HepG2 (cell line): ENCODE measurements around the gene KLKB1. TPM values are rescaled to one million over a fixed set of nuclear protein-coding genes. Genes with fewer than 3 reads are reported as not detected.

ENCODE experiments used
- BCL3 ChIP-seq: sonication (generic); formaldehyde crosslinking; IDR thresholded peaks from 2 replicates; pipeline ENCODE4 v1.5.1; 2020; ENCODE audit warnings: mild to moderate bottlenecking, missing genetic modification reagents, moderate library complexity
- KMT2B ChIP-seq: IDR thresholded peaks from 2 replicates; pipeline ENCODE4 v1.6.1; 2016; ENCODE audit warnings: missing genetic modification reagents, missing compliant biosample characterization
- MYC ChIP-seq: sonication (generic); formaldehyde crosslinking; IDR thresholded peaks from 2 replicates; pipeline ENCODE4 v1.9.0; 2021; ENCODE audit warnings: missing genetic modification reagents, borderline replicate concordance
- NONO ChIP-seq, 2 experiments: fragments of 450-650 bp in 1 of 2; sonication (generic) in 1 of 2; formaldehyde crosslinking in 1 of 2; IDR thresholded peaks in 1 of 2; conservative IDR thresholded peaks in 1 of 2; 2 replicates each; pipeline versions ENCODE4 v1.6.1 to v1.8.0; 2017 to 2022; ENCODE audit warnings: mild to moderate bottlenecking in 1 of 2, missing genetic modification reagents in 1 of 2, moderate library complexity in 1 of 2
- XRCC5 ChIP-seq: fragments of 200-400 bp; formaldehyde crosslinking; optimal IDR thresholded peaks from 2 replicates; pipeline ENCODE3; 2017; ENCODE audit warnings: mild to moderate bottlenecking, low read length
- ZFX ChIP-seq: sonication (generic); formaldehyde crosslinking; IDR thresholded peaks from 2 replicates; pipeline ENCODE4 v1.4.0; 2020; ENCODE audit warnings: mild to moderate bottlenecking, low read depth, missing genetic modification reagents, moderate library complexity
- ZFY ChIP-seq: sonication (generic); formaldehyde crosslinking; IDR thresholded peaks from 2 replicates; pipeline ENCODE4 v1.4.0; 2020; ENCODE audit warnings: missing genetic modification reagents
- ZHX2 ChIP-seq, 2 experiments: sonication (generic) in 1 of 2; formaldehyde crosslinking in 1 of 2; IDR thresholded peaks; 2 replicates each; pipeline versions ENCODE4 v1.6.1 to v1.9.0; 2014 to 2022; ENCODE audit warnings: antibody characterized with exemption in 1 of 2, borderline replicate concordance in 1 of 2, inconsistent platforms in 1 of 2, low read depth in 1 of 2, missing genetic modification reagents in 1 of 2
- ZNF274 ChIP-seq: sonication (generic); formaldehyde crosslinking; IDR thresholded peaks from 2 replicates; pipeline ENCODE4 v1.5.1; 2020; ENCODE audit warnings: mild to moderate bottlenecking, missing genetic modification reagents
- ZNF660 ChIP-seq: sonication (generic); formaldehyde crosslinking; IDR thresholded peaks from 2 replicates; pipeline ENCODE4 v1.5.1; 2020; ENCODE audit warnings: mild to moderate bottlenecking, low read depth, missing genetic modification reagents, borderline replicate concordance
- ZNF687 ChIP-seq: sonication (generic); formaldehyde crosslinking; IDR thresholded peaks from 2 replicates; pipeline ENCODE4 v1.5.1; 2020; ENCODE audit warnings: mild to moderate bottlenecking, missing genetic modification reagents, moderate library complexity
- ZNF746 ChIP-seq: sonication (generic); formaldehyde crosslinking; IDR thresholded peaks from 2 replicates; pipeline ENCODE4 v1.8.0; 2022; ENCODE audit warnings: mild to moderate bottlenecking, missing genetic modification reagents
- ZNF761 ChIP-seq: sonication (generic); formaldehyde crosslinking; conservative IDR thresholded peaks from 2 replicates; pipeline ENCODE4 v1.4.0; 2020; ENCODE audit warnings: mild to moderate bottlenecking, missing genetic modification reagents
- ZNF768 ChIP-seq: sonication (generic); formaldehyde crosslinking; IDR thresholded peaks from 2 replicates; pipeline ENCODE4 v1.4.0; 2020; ENCODE audit warnings: missing genetic modification reagents
- polyA plus RNA-seq, 8 experiments: library from polyadenylated mRNA; depleted of rRNA in 3 of 8; stranded (reverse) in 7 of 8; unstranded in 1 of 8; fragments of >200 nt; fragmentation: Illumina TruSeq in 4 of 8; extraction: Trizol in 4 of 8; gene quantifications; 2 replicates each; pipeline versions ENCODE4 v1.2.1 to v1.2.3, GENCODE V29; 2011 to 2016; ENCODE audit warnings: low read depth in 4 of 8, missing spikeins in 1 of 8, mixed read lengths in 1 of 8; ENCODE audit not compliant: insufficient read depth in 1 of 8
- total RNA-seq, 5 experiments: library from RNA; depleted of rRNA; stranded (reverse); fragments of >200 nt; fragmentation: Illumina TruSeq; extraction: Trizol; gene quantifications; 2 replicates each; pipeline ENCODE4 v1.2.3, GENCODE V29; 2016; ENCODE audit warnings: low read depth in 1 of 5

The KLKB1 gene
- total and polyA plus RNA-seq, 2 of the 13 experiments (the other 11 are each of a cell fraction or from before 2014, with no cell fraction given): 0.26 to 0.49 TPM

- peak; percentile 40 for TF ChIP-seq ZNF687
- no peak for TF ChIP-seq ZNF274 (CRISPR knock-in tag)
- no peak for TF ChIP-seq KMT2B (CRISPR knock-in tag)
- no peak for TF ChIP-seq ZNF660
- no peak for TF ChIP-seq ZNF746
- TF ChIP-seq ZFX (CRISPR knock-in tag): 0 out of 2 replicates have a peak, but pooled peaks have one; percentile 18
- TF ChIP-seq BCL3 (CRISPR knock-in tag): no peak
- no peak for TF ChIP-seq NONO (IDR thresholded peaks at IDR 0.05)
- 0 out of 2 replicates have a peak, but pooled peaks have one; percentile 16 for TF ChIP-seq NONO (CRISPR knock-in tag; conservative IDR thresholded peaks at IDR 0.05)
- no peak for TF ChIP-seq ZNF761
- TF ChIP-seq XRCC5: no peak
- no peak for TF ChIP-seq MYC
- no peak for TF ChIP-seq ZHX2 (IDR thresholded peaks at IDR 0.05; ENCODE audit: low read depth)
- no peak for TF ChIP-seq ZHX2 (CRISPR knock-in tag; IDR thresholded peaks at IDR 0.05; ENCODE audit: borderline replicate concordance)
- peak; percentile 30; the same call in 1 of the 2 replicates for TF ChIP-seq ZFY
- TF ChIP-seq ZNF768 (CRISPR knock-in tag): peak; percentile 33; the same call in 1 of the 2 replicates
These were observed 652 bp upstream of the KLKB1 start (continued) for GRCh38 chr4:186226521-186227189.
